AG20443 (cell line): ENCODE measurements around the gene NFIX.

Experiments
- DNase-seq: peaks from one replicate; pipeline ENCODE4 v3.0.0; 2012; ENCODE audit warnings: low spot score, mixed read lengths

Gene NFIX

DNA sequence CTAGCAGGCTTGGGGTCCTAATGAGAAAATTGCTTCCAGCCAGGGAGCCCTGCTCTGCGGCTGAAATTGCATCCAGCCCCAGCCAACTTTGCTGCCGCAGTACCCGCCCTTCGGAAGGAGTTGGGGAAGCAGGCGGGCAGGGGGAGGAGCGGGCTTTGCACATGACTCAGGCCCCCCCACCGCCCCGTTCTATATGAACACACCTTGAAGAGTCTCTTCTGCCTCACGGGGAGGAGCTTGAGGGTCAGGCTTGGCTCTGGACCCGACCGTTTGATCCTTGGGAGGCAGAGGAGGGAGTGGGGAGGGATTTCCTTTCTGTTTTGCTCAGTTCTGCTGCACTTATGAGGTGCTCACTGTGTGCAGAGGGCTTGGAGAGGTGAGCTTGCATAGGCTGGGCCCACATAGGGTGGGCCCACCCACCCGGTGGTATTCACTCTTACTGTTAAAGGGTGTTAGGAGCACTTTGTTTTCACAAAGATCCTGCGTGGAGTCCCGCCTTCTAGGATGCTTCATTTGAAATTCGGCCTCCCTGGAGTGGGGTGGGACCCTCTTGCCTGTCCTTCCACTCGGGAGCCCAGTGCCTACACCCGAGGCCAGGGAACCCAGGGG is 60.9 kb downstream of the NFIX start:
- DNase-seq, result peak; percentile 84

- DNase-seq, result no peak
Measured at GRCh38 chr19:13057147-13057572, 61.9 kb downstream of the NFIX start.

GRCh38 chr19:13057744-13058143 is 62.5 kb downstream of the NFIX start:
- DNase-seq, result no peak

DNA sequence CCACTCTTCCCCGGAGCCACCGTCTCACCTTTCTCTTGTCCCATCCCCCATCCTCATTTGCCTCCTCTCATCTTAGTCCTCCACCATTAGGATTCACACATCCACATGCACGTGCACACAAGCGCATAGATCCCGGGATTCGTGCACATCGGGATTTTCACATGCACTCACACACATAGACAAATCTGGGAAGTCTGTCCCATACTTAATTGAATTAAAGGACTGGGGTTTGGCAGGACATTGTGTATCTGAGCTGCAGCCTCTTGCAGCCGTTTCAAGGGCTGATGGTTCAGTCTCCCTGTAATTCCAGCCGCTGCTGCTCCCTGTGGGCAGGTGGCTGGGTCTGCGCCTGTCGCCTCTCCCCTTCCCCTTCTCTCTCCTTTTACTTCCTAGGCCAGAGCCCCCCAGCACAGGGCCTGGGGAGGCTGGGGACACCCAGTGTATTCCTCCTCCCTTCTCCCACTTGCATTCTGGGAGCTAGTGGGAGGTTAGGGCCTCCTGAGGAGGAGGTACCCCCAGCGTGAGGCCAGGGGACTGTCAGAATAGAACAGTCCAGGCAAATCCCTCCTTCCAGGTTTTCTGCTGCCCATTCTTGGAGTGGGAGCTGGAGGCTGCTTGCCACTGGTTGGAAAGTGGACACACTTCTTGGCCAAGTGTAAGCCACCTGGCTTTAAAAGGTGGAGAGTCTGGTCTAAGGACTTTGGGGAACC is 63.8 kb downstream of the NFIX start:
- DNase-seq, result no peak

GRCh38 chr19:13060233-13060963 is 65.1 kb downstream of the NFIX start:
- DNase-seq, result no peak

DNA sequence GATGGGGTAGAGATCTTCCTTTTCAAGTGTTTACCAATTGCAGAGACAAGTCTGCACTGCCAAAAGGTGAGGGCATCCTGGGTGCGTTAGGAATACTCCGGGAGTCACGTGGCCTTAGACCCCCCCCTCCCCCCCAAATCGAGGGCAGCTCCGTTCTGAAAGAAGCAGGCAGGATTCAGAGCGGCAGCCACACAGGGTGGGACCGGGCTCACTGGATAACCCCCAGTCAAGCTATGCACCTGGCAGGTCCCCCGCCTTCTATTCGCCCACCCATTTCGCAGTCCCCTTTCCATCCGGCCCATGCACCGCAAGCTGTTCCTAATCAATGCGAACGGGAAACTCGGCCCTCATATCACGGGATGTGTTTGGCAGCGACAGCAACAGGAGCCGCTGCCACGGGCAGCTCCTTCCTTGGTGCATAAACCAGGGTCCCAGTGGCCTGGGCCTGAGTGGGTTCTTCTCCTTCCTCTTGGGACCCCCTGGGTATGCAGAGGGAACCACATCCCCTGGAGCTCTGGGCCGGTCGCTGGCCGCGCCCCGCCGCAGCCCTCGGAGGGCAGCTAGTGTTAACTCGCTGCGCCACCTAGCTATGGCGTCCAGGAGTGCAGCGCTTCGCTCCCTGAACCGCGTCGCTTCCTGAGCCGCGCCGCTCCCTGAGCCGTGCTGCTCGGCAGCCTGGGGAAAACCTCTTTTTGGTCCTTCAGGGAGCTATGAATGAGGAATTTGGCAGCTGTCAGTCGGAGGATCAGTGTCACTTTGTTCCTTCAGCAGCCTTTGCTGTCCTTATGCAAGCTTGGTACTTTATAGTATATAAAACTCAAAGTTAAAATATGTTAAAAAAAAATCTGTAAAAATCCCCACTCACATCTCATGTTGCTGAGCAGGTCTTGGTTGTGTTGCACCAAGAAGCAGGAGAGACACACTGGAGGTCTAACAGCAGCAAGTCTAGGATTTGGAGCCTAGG is 66.0 kb downstream of the NFIX start:
- peak; percentile 89 for DNase-seq

- no peak for DNase-seq
Measured at GRCh38 chr19:13062317-13062716, 67.0 kb downstream of the NFIX start.

- no peak for DNase-seq
Measured at GRCh38 chr19:13063461-13064091, 68.3 kb downstream of the NFIX start.

DNA sequence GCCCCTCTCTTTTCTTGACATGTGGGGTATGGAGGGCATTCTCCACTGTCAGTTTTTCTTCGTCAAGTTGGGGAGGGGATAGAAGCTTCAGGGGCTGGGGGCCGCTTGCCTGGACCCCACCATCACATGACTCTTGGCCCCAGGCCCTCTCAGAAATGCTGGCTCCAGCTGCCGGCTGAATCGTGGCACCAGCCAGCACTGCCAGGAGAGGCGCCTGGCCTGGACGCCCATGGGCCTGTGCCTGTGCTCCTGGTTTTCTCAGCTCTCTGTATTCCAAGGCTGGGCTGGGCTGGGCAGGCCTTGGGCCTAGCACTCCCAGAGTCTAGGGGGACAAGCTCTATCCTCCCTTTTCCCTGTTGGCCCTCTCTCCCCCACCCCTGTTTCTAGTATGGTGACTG is 68.8 kb downstream of the NFIX start:
- DNase-seq, result no peak

DNA sequence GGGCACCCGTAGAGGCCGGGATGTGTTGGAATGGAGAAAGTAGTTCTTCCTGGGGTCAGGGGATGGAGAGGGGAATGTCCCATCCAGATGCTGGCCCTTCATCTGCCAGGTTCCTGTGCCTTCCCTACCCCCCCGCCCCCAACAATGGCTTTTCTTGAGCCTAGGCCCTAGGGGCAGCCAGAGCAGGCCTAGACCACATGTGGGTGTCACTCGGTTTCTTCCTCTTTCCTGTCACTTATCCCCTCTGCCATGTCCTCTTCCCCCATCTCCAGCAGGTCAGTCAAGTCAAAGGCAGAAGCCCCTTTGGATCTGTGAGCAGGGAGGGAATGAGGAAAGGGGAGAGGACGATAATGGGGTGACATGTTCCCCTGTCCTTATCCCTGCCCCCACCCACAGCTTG is 71.0 kb downstream of the NFIX start:
- DNase-seq, result no peak

GRCh38 chr19:13066933-13067807 is 71.9 kb downstream of the NFIX start:
- DNase-seq, result no peak

GRCh38 chr19:13068085-13068846 is 73.0 kb downstream of the NFIX start:
- DNase-seq, result no peak

- no peak for DNase-seq
Measured at GRCh38 chr19:13069415-13070359, 74.4 kb downstream of the NFIX start.

- DNase-seq, result no peak
Measured at GRCh38 chr19:13070425-13071140, 75.3 kb downstream of the NFIX start.

DNA sequence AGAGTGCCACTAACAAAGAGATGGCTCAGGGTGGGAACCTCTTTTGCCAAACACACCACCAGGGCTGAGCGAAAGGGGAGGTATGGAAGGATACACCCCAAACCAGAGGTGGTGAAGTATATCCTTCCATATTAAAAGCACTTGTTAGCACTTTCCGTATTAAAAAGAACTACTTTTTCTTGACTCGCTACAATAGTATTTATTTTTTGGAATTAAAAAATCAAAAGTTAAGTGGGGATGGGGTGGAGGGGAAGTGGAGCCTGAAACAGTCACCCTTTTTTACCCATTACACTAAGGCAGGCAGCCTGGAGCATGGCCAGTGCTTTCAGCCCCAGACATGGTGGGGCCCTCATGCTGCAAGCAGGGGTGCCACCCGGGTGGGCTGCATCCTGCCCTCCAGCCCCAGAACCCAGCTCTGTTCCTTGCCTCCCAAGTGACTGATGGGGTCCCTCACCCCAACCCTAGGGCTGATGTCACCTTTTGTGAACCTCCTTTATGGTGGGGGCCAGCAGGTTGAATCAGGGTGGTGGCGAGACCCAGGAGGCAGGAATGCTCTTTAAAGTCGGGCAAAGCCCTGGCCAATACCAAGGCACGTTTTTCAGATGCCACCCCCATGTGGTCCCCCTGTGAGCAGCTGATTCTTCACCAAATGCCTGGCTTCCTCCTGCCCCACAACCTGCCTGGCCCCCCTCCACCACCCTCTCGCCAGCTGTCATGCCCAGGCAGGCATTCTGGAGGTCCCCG is 76.3 kb downstream of the NFIX start:
- no peak for DNase-seq

DNA sequence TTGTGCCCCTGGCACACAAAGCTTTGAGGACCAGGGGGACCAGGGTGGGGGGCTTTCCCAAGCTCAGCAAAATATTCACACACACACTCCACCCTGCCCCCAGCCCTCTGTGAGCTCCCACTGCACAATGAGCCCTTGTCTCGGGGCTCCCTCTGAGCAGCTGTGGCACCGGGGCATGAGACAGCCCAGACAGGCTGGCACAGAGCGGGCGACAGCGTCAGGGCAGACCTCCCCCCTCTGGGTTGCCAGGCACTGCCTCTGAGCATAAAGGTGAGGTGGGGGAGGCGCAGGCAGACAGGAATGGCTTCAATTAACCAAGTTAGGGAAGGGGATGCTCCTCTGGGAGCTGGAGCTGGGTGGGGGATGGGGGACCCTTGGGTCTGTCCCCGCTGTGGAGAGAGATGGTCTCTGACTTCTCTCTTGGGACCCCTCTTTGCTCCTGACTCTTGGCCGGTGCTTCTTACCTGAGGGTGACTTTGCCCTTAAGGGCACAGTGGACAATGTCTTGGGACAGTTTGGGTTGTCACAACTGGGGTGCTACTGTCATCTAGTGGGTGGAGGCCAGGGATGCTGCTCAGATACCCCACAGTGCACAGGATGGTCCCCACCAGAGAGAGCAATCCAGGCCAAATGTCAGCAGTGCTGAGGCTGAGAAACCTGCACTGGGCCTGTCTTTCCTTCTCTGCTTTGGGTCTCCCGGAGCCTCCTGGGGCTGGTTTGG is 77.1 kb downstream of the NFIX start:
- DNase-seq, result no peak

DNA sequence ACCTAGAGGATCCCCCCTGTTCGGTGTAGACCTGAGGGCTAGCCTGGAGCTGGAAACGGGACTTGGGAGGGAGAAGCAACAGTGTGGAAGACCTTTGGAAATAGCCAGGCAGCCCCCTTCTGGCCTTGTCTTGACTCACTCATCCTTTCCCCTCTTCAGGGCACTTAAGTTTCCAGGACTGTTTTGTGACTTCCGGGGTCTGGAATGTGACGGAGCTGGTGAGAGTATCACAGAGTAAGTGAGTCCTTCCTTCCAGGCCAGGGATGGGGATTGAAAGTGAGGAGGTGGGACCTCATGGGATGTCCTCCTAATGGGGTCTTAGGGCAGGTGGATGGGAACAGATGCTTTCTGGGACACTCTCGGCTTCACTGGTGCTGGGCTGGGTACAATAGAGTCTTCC is 78.0 kb downstream of the NFIX start:
- DNase-seq, result no peak
